Measurements from ENCODE around the gene S100A14. TPM values are rescaled to one million over a fixed set of nuclear protein-coding genes. Genes with fewer than 3 reads are reported as not detected.

S100A14 gene
- total and polyA plus RNA-seq, 9 of the 15 experiments (the other 6 are each of a cell fraction or from before 2014, with no cell fraction given), result 0.10 to 0.64 (median 0.24) TPM; not detected in 3

GRCh38 chr1:153633754-153634665, 17.9 kb upstream of the S100A14 start, which contains the start of gene CHTOP (continued):
- no peak for TF ChIP-seq MBD1 (CRISPR knock-in tag; IDR thresholded peaks at IDR 0.05)
- TF ChIP-seq POLR2H (tag; IDR thresholded peaks at IDR 0.05; ENCODE audit: low read depth), result peak; percentile 93
- peak; percentile 55 to 65 for TF ChIP-seq MAZ (CRISPR knock-in tag; conservative IDR thresholded peaks at IDR 0.05 in 1 of 2, IDR thresholded peaks at IDR 0.05 in 1 of 2)
- TF ChIP-seq KLF10 (CRISPR knock-in tag; IDR thresholded peaks at IDR 0.05), result no peak
- peak; percentile 96 for TF ChIP-seq TEAD4 (IDR thresholded peaks at IDR 0.05; ENCODE audit: low read length)
- no peak for TF ChIP-seq TEAD4 (CRISPR knock-in tag; IDR thresholded peaks at IDR 0.05; ENCODE audit: borderline replicate concordance)
- TF ChIP-seq JUN (IDR thresholded peaks at IDR 0.05; ENCODE audit: borderline replicate concordance, low read depth, low read length), result peak; percentile 82
- no peak for TF ChIP-seq JUN (CRISPR knock-in tag; IDR thresholded peaks at IDR 0.05; ENCODE audit: borderline replicate concordance)
- peak; percentile 91 for TF ChIP-seq TAF1 (IDR thresholded peaks at IDR 0.05; ENCODE audit: control insufficient read depth, extremely low read depth, insufficient read depth, low read length, severe bottlenecking)
- peak; percentile 99 for TF ChIP-seq RBFOX2 (IDR thresholded peaks at IDR 0.05; ENCODE audit: low read depth, low read length)
- peak in 1 of 2 experiments; percentile 71 for TF ChIP-seq E2F6 (IDR thresholded peaks at IDR 0.05; ENCODE audit: borderline replicate concordance in 1 of 2, extremely low read depth in 1 of 2, insufficient read depth in 1 of 2, insufficient read length in 1 of 2, low read depth in 1 of 2, low read length in 1 of 2, poor library complexity in 1 of 2, severe bottlenecking in 1 of 2)
- TF ChIP-seq GMEB1 (CRISPR knock-in tag; IDR thresholded peaks at IDR 0.05), result peak; percentile 97
- peak; percentile 42 for TF ChIP-seq RBM22 (IDR thresholded peaks at IDR 0.05; ENCODE audit: low read depth, low read length, poor library complexity, severe bottlenecking)
- TF ChIP-seq KLF13 (tag; IDR thresholded peaks at IDR 0.05; ENCODE audit: borderline replicate concordance, low read depth), result peak; percentile 33
- TF ChIP-seq ZNF583 (CRISPR knock-in tag; IDR thresholded peaks at IDR 0.05), result 0 out of 2 replicates have a peak, but pooled peaks have one; percentile 41
- peak; percentile 99 for TF ChIP-seq PHF8 (IDR thresholded peaks at IDR 0.05; ENCODE audit: borderline replicate concordance, low read length)
- peak; percentile 90; the same call in 1 of the 2 replicates for TF ChIP-seq ZNF511 (CRISPR knock-in tag; IDR thresholded peaks at IDR 0.05)

Measured in K562 (cell line).